ENCODE measurements around the gene SMDT1.

- TF ChIP-seq KLF1 (tag by site-specific recombination; IDR thresholded peaks at IDR 0.05) (no peak), ZNF416 (tag by site-specific recombination; IDR thresholded peaks at IDR 0.05) (no peak), ZNF350 (tag by site-specific recombination; IDR thresholded peaks at IDR 0.05) (no peak), REST (tag by site-specific recombination; IDR thresholded peaks at IDR 0.05) (no peak), ZBTB11 (tag by site-specific recombination; conservative IDR thresholded peaks at IDR 0.05; ENCODE audit: low read depth) (no peak)
- TF ChIP-seq, protein P1, sequence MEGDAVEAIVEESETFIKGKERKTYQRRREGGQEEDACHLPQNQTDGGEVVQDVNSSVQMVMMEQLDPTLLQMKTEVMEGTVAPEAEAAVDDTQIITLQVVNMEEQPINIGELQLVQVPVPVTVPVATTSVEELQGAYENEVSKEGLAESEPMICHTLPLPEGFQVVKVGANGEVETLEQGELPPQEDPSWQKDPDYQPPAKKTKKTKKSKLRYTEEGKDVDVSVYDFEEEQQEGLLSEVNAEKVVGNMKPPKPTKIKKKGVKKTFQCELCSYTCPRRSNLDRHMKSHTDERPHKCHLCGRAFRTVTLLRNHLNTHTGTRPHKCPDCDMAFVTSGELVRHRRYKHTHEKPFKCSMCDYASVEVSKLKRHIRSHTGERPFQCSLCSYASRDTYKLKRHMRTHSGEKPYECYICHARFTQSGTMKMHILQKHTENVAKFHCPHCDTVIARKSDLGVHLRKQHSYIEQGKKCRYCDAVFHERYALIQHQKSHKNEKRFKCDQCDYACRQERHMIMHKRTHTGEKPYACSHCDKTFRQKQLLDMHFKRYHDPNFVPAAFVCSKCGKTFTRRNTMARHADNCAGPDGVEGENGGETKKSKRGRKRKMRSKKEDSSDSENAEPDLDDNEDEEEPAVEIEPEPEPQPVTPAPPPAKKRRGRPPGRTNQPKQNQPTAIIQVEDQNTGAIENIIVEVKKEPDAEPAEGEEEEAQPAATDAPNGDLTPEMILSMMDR (tag by site-specific recombination; IDR thresholded peaks at IDR 0.05) = no peak
These were observed 18.5 kb upstream of the SMDT1 start for GRCh38 chr22:42061041-42061440.
